ENCODE data around the gene TUBA4A.
"Not testable (repeated sequence)": the region's sequence is repeated elsewhere in the genome, so short reads cannot be mapped to it uniquely, and the experiment has no call there.

The TUBA4A gene

GRCh38 chr2:219209236-219210195, 44.2 kb downstream of the TUBA4A start:
- no peak for DNase-seq

GRCh38 chr2:219207884-219208740, 45.6 kb downstream of the TUBA4A start:
- no peak for DNase-seq

- no peak for DNase-seq
Observed at GRCh38 chr2:219207134-219207883, 46.4 kb downstream of the TUBA4A start.

DNA sequence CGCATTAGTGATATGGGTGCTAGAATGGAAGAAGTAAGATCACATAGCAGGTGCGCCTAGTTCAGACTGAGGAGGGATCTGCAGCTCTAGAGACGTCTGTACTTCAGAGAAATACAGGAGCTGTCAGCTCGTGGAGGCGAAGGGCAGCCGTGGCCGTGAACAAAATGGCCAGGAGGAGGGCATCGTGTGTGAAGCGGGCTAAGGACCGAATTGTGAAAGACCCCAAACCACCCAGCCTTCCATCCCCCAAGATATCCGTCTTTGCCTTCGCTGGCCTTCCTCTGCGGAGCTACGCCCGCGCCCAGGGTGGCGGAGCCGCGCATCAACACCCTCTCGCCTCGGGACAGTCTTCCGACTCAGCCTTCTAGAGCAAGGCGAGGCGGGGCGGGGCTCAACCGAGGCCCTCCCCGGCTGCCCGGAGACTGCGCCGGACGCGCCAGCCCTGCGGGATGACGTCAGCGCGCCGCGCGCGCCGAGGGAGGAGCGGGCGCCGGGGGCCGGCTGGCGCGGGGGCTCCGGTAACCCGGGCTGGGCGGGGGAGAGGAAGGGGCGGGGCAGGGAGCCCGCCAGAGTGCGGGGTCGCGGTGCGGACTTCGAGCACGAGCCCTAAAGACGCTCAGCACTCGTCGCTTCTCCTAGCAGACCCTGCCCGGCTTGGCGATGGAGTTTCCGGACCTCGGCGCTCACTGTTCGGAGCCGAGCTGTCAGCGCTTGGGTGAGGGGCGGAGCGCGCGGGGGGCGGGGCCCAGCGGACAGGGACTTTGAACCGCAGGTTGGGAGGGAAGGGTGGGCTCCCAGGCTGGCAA, 47.2 kb downstream of the TUBA4A start, which contains the start of gene ZFAND2B:
Gene ZFAND2B, plus strand, starts transcription at position 455 of the 806 bp plus-strand sequence. Its CDS starts 206 bp downstream, at position 661.
- DNase-seq = peak; percentile 91 to 93

GRCh38 chr2:219205981-219206327, 47.8 kb downstream of the TUBA4A start:
- no peak for DNase-seq

DNA sequence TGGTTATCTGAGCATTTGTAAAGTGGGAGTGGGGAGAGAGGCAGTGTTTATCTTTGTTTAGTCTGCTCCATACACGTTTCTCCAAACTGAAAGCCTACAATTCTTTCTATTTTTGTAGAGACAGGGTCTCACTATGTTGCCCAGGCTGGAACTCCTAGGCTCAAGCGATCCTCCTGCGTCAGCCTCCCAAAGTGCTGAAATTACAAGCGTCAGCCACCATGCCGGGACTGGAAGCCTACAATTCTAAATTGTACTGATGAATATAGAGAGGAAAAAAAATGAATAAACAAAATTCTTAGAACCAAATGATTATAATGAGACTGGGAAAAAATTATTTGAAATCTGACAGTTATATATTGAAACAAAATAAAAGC, 48.6 kb downstream of the TUBA4A start:
- no peak for DNase-seq

DNA sequence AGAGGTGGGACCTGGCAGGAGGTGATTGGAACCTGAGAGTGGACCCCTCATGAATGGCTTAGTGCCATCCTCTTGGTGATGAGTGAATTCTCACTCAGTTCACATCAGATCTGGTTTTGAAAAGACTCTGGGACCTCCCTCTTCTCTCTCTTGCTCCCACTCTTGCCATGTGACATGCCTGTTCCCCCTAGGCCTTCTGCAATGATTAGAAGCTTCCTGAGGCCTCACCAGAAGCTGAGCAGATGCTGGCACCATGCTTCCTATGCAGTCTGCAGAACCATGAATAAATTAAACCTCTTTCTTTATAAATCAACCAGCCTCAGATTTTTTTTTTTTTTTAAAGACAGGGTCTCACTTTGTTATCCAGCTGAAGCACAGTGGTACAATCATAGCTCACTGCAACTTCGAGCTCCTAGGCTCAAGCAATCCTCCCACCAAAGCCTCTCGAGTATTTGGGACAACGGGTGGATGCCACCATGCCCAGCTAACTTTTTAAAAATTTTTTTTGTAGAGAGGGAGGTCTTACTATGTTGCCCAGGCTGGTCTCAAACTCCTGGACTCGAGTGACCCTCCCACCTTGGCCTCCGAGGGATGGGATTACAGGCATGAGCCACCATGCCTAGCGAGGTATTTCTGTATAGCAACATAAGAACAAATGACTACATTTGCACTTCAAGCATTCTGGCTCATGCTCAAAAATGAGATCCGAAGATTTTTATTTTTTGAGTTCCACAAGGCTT, 49.1 kb downstream of the TUBA4A start:
- no peak for DNase-seq

DNA sequence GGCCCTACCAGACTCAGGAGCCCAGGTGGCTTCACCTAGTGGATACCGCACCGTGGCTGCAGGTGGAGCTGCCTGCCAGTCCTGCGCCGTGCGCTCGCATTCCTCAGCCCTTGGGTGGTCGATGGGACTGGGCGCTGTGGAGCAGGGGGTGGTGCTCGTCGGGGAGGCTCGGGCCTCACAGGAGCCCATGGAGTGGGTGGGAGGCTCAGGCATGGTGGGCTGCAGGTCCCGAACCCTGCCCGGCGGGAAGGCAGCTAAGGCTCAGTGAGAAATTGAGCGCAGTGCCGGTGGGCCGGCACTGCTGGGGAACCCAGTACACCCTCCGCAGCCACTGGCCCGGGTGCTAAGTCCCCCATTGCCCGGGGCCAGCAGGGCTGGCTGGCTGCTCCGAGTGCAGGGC, 52.4 kb downstream of the TUBA4A start:
- DNase-seq = not testable (repeated sequence)

- DNase-seq = not testable (repeated sequence)
Observed at GRCh38 chr2:219200502-219201326, 53.0 kb downstream of the TUBA4A start.

Measured in inflammatory macrophage treated with lipopolysaccharide for 1 hour (primary cell).